ENCODE measurements around the gene PECR.
"Not testable (repeated sequence)": the region's sequence is repeated elsewhere in the genome, so short reads cannot be mapped to it uniquely, and the experiment has no call there.

Gene PECR

GRCh38 chr2:216023055-216023648, 58.5 kb downstream of the PECR start:
- peak; percentile 61 for DNase-seq

- no peak for DNase-seq
Observed at GRCh38 chr2:216021768-216022565, 59.6 kb downstream of the PECR start.

GRCh38 chr2:216018709-216019108, 62.9 kb downstream of the PECR start:
- no peak for DNase-seq

DNA sequence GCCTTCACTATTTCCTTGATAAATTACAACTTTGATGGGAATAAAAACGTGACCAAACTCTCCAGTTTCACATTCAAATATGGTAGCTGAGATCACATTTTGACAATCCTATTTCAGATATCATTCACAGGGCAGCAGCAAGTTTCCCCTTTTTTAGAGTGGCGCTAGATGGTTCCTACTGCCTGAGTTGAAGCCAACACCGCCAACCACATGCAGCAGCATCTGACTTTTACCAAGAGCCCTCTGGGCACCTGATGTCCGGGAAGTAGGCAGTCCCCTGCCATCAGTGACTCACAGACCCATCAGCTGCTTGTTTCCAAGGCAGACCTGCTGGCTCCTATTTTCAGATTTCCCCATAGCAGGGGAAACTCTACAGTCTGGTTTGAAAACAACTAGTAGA, 64.2 kb downstream of the PECR start:
- DNase-seq: no peak

GRCh38 chr2:216016581-216016980, 65.0 kb downstream of the PECR start:
- no peak for DNase-seq

DNA sequence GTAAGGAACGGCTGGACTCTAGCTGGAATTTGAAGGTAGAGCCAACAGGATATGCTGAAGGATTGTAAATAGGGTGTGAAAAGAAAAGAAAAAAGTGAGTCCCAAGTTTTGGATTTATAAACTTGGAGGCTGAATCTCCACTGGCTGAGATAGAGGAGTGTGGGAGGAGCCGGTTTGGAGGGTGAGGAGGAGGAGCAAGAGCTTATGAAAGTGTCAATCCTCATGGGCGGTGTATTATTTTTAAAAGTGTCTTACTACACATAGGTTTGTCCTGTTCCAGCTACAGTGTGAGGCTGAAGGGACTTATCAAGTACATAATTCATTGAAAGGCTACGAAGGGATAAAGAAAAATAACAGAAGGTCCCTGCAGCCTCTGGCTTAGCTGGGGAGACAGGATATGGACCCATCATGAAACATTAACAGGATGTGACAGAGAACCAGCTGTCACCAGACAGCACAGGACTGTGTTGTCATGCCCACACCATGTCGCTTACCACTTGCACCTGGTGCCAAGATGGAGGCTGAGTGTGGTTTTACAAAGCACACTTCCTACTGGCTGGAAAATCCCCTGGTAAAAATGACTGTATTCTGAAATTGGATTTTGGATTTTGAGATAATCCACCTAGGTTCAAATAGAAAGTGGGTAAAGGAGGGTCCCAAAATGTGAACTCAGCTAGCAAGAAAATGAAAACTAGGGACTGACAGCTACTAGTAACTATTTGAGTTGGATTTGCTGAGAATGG, 65.7 kb downstream of the PECR start:
- peak; percentile 34 for DNase-seq

- no peak for DNase-seq
Observed at GRCh38 chr2:216014986-216015385, 66.6 kb downstream of the PECR start.

DNA sequence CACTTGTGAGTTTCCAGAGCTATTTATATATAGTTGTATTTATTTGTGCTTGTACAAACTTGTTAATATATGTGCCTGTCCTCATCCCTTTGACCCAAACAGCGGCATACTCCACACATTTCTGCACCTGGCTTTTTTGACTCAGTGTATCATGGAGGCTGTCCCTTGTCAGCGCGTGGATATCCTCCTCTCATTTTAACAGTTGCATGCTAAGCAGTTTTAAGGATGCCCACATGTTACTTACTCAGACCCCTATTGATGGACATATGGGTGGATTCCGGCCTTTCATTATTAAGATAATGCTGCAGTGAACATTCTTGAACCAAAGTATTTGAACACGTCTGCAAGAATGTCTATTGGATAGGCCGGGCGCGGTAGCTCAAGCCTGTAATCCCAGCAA, 67.6 kb downstream of the PECR start:
- DNase-seq: no peak

- DNase-seq: peak; percentile 82
Observed at GRCh38 chr2:216013080-216013909, 68.3 kb downstream of the PECR start, which contains the start of gene MREG. TSS of gene MREG (minus strand) at chr2:216013551. CDS start at chr2:216013327, 224 bp downstream.

- DNase-seq: no peak
Observed at GRCh38 chr2:216012830-216013079, 68.9 kb downstream of the PECR start.

DNA sequence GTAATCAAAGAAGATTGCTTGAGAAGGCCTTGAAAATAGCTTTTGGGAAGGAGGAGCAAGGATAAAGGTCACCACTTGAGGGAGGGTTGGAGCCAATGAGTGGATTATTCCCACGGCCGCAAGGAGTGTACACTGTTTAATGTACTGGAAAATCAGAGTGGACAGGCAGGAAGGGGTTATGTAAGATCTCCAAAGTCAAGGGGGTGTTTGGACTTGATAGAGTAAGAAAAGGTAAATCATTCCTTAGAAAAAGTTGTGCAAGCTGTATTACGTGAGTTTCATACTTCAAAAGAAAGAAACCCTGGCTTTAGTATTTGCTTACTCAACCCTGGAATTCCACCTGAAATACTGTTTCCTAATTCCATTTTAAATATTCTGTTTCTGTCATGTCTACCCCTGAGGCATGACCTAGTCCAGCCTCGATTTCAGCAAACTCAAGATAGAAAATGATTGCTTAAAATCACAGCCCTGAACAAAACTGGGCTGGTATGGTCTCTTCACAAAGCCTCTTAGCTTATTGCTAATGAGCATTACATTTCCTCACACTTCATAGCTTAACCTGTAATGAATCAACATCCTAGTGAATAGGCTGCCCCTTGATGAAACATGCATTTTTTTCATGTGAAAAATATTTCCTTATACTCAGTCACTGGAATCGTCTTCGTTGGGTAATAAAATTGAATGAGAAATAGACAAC, 69.3 kb downstream of the PECR start:
- no peak for DNase-seq

GRCh38 chr2:216009215-216009614, 72.4 kb downstream of the PECR start:
- not testable (repeated sequence) for DNase-seq

- DNase-seq: no peak
Observed at GRCh38 chr2:216008387-216008786, 73.2 kb downstream of the PECR start.

GRCh38 chr2:216006164-216006663, 75.4 kb downstream of the PECR start:
- no peak for DNase-seq

DNA sequence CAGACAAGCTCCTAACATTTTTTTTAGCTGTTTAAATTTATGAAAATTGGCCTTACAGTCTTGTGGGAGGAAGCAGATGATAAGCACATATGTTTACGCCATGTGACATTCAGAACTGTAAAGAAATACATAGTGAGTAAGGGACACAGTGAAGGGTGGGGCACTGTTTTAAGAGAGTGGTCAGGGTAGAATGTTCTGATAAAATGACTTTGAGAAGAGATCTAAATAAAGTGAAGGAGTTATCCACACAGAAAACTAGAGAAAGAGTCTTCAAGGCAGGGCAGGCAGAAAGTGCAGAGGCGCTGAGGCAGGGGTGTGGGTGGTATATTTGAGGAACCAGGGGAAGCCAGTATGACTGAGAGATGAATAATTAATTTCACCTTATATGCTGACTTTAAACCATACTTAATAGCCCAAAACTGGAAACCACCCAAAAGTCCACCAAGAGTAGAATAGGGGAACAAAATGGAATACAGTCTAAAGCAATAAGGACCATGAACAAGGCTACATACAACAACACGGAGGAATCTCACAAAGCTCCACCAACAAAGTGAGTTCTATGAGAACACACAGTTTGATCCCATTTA, 76.8 kb downstream of the PECR start:
- DNase-seq: no peak

DNA sequence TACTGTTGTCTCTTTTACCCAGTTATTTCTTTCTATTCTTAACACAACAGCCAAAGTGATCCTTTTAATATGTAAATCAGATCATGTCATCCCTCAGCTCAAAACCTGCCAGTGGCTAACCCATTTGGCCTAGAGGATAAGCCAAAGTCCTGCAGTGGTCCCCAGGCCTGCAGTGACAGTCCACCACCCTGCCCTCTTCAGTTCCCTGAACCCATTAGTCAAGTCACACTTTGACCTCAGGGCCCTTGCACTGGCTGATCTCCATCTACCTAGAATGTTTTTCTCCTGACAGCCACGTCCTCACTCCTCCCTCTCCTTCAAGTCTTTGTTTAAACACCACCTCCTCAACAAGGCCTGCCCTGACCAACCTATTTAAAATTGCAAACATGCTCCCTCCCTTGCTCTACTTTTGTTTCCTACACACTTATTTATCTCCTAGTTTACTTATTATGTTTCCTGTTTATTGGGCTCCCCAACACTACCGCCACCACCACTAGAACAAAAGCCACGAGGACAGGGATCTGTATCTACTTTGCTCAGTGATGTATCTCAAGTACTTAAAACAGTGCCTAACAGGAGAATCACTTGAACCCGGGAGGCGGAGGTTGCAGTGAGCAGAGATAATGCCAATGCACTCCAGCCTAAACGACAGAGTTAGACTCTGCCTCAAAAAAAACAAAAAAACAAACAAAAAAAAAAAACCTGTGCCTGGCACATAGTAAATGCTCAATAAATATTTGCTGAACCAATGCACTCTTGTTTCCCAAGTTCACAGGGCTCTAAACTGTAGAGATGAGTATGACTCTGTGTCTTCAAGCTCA, 77.5 kb downstream of the PECR start:
- DNase-seq: no peak

DNA sequence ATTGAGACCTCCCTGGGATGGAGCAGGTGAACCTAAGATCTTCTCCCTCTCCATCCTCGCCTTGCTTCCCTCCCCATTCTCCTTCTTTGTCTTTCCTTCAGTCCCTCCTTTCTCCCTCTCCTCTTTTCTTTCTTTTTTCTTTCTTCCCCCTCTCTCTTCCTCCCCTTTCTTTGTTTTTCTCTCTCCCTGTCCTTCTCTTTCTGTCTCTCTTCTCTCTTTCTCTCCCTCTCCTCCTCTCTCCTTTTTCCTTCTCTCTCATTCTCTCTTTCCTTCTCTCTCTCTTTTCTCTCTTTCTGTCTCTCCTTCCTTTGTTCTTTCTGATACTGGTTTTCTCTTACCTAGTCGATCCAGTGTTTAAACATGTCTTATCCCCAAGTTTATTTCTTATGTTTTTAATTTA, 78.9 kb downstream of the PECR start:
- DNase-seq: no peak

GRCh38 chr2:216002101-216002678, 79.4 kb downstream of the PECR start:
- DNase-seq: no peak

DNA sequence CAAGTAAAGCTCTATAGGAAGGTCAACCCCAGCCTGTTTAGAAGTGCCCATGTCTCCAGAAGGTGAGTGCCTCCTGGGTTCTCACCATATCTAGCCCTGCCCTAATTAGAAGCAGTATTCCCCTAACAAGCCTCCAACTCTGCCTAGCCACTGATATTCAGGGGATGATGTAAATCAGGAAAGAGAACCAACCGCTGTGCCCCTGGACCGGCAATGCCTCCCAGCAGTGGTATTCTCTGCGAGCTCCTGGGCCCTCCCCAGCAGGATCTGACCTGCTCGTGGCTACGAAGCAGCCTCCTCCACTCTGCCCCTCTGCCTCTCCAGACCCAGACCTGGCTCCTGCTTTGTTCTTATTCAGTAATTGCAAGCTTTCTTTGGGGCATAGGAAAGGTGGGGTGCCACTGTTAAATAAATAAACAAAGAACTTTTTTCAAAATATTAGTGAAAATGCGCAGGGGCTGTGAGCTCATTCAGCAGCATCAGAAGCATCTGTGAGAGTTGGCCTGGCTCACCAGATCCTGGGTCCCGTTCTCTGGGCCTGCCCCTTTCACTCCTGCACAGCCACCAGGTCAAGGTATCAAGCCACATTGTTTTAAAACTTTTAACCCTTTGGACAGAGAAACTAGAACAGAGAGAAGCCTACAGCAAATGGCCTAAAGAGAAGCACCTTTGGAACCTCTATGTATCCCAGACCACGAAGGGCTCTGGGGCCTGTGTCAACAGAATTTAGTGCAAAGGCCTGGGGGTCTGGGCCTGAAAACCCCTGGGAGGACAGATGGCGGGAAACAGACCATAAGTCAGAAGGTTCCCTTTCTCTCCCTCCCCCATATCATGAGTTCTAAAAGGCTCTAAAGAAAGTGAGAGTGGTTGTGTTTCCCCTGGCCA, 80.2 kb downstream of the PECR start:
- no peak for DNase-seq

DNA sequence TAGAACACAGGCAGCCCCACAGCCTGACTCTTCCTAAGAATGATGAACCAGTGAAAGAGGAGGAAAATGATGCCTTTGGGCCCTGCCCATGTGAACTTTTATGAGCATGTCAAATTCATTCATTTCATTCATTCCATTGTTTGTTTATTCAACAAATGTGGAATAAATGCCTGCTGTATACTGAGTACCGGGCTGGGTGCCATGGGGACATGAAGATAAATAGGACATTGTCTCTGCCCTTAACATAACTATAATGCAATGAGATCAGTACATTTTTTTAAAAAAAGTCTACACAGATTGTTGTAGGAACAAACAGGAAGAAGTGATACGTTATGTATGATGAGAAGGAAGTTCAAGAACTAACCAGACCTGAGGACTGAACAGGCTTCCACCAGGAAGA, 83.0 kb downstream of the PECR start:
- no peak for DNase-seq
